Liver (tissue), 3 donors: Measurements from ENCODE around the gene C2orf49.

Source experiments
- EGR1 ChIP-seq, 2 donors: IDR thresholded peaks; 2 replicates each; pipeline ENCODE4 v1.6.1; 2016 to 2018; ENCODE audit warnings: antibody characterized with exemption in 2 of 2, low read depth in 2 of 2
- HNF4A ChIP-seq, 2 donors: conservative IDR thresholded peaks; 2 replicates each; pipeline ENCODE4 v1.6.1; 2016; ENCODE audit warnings: antibody characterized with exemption in 2 of 2, mild to moderate bottlenecking in 2 of 2
- JUND ChIP-seq, 2 donors: IDR thresholded peaks; 2 replicates each; pipeline ENCODE4 v1.6.1; 2016; ENCODE audit warnings: antibody characterized with exemption in 2 of 2
- RAD21 ChIP-seq, 2 donors: IDR thresholded peaks; 2 replicates each; pipeline ENCODE4 v1.6.1; 2016; ENCODE audit warnings: antibody characterized with exemption in 2 of 2, mild to moderate bottlenecking in 2 of 2
- TAF1 ChIP-seq: conservative IDR thresholded peaks from 2 replicates; pipeline ENCODE4 v1.6.1; 2016; ENCODE audit warnings: antibody characterized with exemption, mild to moderate bottlenecking
- TF ChIP-seq, protein P1 (sequence below): fragments of 150-350 bp; IDR thresholded peaks from 2 replicates; pipeline ENCODE4 v1.5.1; 2017; ENCODE audit warnings: improper control_type of control experiment, low read depth, low read length; ENCODE audit not compliant: missing input control
- TF ChIP-seq, protein P2 (sequence below): IDR thresholded peaks from 2 replicates; pipeline ENCODE4 v1.6.1; 2016; ENCODE audit warnings: antibody characterized with exemption
- TF ChIP-seq, protein P3 (sequence below): IDR thresholded peaks from 2 replicates; pipeline ENCODE4 v1.6.1; 2016; ENCODE audit warnings: antibody characterized with exemption, mild to moderate bottlenecking
- donor health status: healthy.
- donor health status: healthy.

DNA sequence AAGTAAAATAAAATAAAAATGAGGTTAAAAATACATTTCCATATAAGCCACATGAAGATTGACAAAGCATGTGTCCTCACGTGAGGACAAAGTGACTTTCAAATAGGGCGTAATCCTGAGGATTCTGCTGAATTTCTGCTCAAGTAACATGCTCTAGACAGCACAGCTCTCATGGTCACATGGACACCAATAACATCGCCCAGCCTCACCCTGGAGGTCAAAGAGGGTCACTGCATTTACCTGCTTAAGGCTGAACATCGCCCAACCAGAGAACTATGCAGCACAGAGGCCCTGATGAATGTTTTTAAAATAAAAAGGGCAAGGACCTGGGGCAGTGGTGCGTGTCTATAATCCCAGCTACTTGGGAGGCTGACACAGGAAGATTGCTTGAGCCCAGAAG is 38.0 kb upstream of the C2orf49 start:
- TF ChIP-seq JUND (IDR thresholded peaks at IDR 0.05) (no peak), EGR1 (IDR thresholded peaks at IDR 0.05; ENCODE audit: low read depth in 2 of 2) (no peak), TAF1 (no peak), HNF4A (conservative IDR thresholded peaks at IDR 0.05) (no peak), RAD21 (IDR thresholded peaks at IDR 0.05) (no peak)
- TF ChIP-seq, protein P1, sequence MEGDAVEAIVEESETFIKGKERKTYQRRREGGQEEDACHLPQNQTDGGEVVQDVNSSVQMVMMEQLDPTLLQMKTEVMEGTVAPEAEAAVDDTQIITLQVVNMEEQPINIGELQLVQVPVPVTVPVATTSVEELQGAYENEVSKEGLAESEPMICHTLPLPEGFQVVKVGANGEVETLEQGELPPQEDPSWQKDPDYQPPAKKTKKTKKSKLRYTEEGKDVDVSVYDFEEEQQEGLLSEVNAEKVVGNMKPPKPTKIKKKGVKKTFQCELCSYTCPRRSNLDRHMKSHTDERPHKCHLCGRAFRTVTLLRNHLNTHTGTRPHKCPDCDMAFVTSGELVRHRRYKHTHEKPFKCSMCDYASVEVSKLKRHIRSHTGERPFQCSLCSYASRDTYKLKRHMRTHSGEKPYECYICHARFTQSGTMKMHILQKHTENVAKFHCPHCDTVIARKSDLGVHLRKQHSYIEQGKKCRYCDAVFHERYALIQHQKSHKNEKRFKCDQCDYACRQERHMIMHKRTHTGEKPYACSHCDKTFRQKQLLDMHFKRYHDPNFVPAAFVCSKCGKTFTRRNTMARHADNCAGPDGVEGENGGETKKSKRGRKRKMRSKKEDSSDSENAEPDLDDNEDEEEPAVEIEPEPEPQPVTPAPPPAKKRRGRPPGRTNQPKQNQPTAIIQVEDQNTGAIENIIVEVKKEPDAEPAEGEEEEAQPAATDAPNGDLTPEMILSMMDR: no peak
- TF ChIP-seq, protein P2, sequence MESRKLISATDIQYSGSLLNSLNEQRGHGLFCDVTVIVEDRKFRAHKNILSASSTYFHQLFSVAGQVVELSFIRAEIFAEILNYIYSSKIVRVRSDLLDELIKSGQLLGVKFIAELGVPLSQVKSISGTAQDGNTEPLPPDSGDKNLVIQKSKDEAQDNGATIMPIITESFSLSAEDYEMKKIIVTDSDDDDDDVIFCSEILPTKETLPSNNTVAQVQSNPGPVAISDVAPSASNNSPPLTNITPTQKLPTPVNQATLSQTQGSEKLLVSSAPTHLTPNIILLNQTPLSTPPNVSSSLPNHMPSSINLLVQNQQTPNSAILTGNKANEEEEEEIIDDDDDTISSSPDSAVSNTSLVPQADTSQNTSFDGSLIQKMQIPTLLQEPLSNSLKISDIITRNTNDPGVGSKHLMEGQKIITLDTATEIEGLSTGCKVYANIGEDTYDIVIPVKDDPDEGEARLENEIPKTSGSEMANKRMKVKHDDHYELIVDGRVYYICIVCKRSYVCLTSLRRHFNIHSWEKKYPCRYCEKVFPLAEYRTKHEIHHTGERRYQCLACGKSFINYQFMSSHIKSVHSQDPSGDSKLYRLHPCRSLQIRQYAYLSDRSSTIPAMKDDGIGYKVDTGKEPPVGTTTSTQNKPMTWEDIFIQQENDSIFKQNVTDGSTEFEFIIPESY: no peak
- TF ChIP-seq, protein P3, sequence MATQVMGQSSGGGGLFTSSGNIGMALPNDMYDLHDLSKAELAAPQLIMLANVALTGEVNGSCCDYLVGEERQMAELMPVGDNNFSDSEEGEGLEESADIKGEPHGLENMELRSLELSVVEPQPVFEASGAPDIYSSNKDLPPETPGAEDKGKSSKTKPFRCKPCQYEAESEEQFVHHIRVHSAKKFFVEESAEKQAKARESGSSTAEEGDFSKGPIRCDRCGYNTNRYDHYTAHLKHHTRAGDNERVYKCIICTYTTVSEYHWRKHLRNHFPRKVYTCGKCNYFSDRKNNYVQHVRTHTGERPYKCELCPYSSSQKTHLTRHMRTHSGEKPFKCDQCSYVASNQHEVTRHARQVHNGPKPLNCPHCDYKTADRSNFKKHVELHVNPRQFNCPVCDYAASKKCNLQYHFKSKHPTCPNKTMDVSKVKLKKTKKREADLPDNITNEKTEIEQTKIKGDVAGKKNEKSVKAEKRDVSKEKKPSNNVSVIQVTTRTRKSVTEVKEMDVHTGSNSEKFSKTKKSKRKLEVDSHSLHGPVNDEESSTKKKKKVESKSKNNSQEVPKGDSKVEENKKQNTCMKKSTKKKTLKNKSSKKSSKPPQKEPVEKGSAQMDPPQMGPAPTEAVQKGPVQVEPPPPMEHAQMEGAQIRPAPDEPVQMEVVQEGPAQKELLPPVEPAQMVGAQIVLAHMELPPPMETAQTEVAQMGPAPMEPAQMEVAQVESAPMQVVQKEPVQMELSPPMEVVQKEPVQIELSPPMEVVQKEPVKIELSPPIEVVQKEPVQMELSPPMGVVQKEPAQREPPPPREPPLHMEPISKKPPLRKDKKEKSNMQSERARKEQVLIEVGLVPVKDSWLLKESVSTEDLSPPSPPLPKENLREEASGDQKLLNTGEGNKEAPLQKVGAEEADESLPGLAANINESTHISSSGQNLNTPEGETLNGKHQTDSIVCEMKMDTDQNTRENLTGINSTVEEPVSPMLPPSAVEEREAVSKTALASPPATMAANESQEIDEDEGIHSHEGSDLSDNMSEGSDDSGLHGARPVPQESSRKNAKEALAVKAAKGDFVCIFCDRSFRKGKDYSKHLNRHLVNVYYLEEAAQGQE: no peak
